ENCODE data around the gene SHISA5.

The SHISA5 gene

GRCh38 chr3:48459773-48460516 is 44.0 kb downstream of the SHISA5 start:
- DNase-seq (ENCODE audit: low read depth) = no peak

- no peak for DNase-seq (ENCODE audit: low read depth)
Measured at GRCh38 chr3:48459331-48459730, 44.6 kb downstream of the SHISA5 start.

- DNase-seq (ENCODE audit: low read depth) = no peak
Measured at GRCh38 chr3:48456456-48456855, 47.5 kb downstream of the SHISA5 start.

- DNase-seq (ENCODE audit: low read depth) = no peak
Measured at GRCh38 chr3:48451270-48451669, 52.7 kb downstream of the SHISA5 start.

GRCh38 chr3:48446425-48447193 is 57.4 kb downstream of the SHISA5 start, which contains the start of gene ATRIP:
Gene ATRIP (plus strand): TSS chr3:48446737. CDS start chr3:48446846, 109 bp downstream.
- peak; percentile 67 for DNase-seq (ENCODE audit: low read depth)

GRCh38 chr3:48446043-48446424 is 57.9 kb downstream of the SHISA5 start:
- no peak for DNase-seq (ENCODE audit: low read depth)

GRCh38 chr3:48445277-48445882 is 58.6 kb downstream of the SHISA5 start:
- DNase-seq (ENCODE audit: low read depth) = no peak

- no peak for DNase-seq (ENCODE audit: low read depth)
Measured at GRCh38 chr3:48441940-48442339, 62.0 kb downstream of the SHISA5 start.

- DNase-seq (ENCODE audit: low read depth) = no peak
Measured at GRCh38 chr3:48440590-48440958, 63.4 kb downstream of the SHISA5 start.

- peak; percentile 97 for DNase-seq (ENCODE audit: low read depth)
Measured at GRCh38 chr3:48439820-48440589, 64.0 kb downstream of the SHISA5 start, which contains the start of the genes CCDC51 and TMA7. Gene CCDC51 (minus strand): TSS chr3:48440119. CDS start chr3:48435128, 4,991 bp downstream. Gene TMA7 (plus strand): TSS chr3:48440257. CDS start chr3:48440297, 40 bp downstream.

GRCh38 chr3:48437812-48438211 is 66.2 kb downstream of the SHISA5 start:
- no peak for DNase-seq (ENCODE audit: low read depth)

- no peak for DNase-seq (ENCODE audit: low read depth)
Measured at GRCh38 chr3:48436855-48437254, 67.1 kb downstream of the SHISA5 start.

GRCh38 chr3:48436477-48436787 is 67.5 kb downstream of the SHISA5 start:
- DNase-seq (ENCODE audit: low read depth) = no peak

GRCh38 chr3:48435774-48436476 is 68.0 kb downstream of the SHISA5 start:
- peak; percentile 63 for DNase-seq (ENCODE audit: low read depth)

GRCh38 chr3:48435223-48435595 is 68.8 kb downstream of the SHISA5 start:
- DNase-seq (ENCODE audit: low read depth) = no peak

GRCh38 chr3:48434591-48435222 is 69.3 kb downstream of the SHISA5 start:
- DNase-seq (ENCODE audit: low read depth) = no peak

GRCh38 chr3:48433472-48434118 is 70.4 kb downstream of the SHISA5 start:
- no peak for DNase-seq (ENCODE audit: low read depth)

- DNase-seq (ENCODE audit: low read depth) = no peak
Measured at GRCh38 chr3:48432411-48433371, 71.3 kb downstream of the SHISA5 start.
